Measurements from ENCODE around the gene EXOC4.

DNA sequence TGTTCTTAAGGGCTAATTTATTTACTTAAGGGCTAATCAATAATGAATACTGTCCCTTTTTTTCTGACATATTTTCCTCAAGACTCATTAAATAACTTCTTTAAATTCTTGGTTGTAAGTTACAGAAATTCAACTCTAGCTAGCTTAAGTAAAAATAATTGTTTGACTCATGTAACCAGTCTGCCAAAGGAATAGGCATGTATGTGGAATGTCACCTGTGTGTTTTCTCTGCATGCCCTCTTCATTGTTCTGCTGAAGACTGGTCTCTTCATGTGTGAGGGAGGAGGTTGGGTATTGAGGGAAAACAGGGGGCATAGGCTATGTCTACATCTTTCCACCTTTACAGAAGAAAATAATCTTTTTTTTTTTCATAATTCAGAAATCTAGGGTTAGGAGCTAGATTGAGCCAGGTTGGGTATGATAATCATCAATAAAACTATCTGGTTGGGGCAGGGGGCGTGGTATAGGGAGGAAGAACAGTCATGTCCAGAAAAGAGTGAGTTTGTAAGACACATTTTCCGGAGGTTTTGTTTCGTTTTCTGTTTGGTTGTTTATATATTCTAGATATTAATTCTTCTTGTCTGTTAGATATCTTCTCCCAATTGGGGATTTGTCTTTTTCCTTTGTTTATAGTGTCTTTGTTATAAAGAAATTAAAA, 37.9 kb downstream of the EXOC4 start:
- TF ChIP-seq POLR2AphosphoS5 (IDR thresholded peaks at IDR 0.05) = no peak
- TF ChIP-seq, protein P1, sequence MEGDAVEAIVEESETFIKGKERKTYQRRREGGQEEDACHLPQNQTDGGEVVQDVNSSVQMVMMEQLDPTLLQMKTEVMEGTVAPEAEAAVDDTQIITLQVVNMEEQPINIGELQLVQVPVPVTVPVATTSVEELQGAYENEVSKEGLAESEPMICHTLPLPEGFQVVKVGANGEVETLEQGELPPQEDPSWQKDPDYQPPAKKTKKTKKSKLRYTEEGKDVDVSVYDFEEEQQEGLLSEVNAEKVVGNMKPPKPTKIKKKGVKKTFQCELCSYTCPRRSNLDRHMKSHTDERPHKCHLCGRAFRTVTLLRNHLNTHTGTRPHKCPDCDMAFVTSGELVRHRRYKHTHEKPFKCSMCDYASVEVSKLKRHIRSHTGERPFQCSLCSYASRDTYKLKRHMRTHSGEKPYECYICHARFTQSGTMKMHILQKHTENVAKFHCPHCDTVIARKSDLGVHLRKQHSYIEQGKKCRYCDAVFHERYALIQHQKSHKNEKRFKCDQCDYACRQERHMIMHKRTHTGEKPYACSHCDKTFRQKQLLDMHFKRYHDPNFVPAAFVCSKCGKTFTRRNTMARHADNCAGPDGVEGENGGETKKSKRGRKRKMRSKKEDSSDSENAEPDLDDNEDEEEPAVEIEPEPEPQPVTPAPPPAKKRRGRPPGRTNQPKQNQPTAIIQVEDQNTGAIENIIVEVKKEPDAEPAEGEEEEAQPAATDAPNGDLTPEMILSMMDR (IDR thresholded peaks at IDR 0.05) = no peak
